PC-9 (cell line): ENCODE measurements around the gene MAPK8IP3. TPM values are rescaled to one million over a fixed set of nuclear protein-coding genes. Genes with fewer than 3 reads are reported as not detected.

ENCODE experiments used
- BruUV-seq: library from RNA; stranded (reverse); fragments of 400-500 nt; replicated peaks from 2 replicates; lab custom pipeline; 2021; lab: Mats Ljungman, UMichigan
- CTCF ChIA-PET: fragments of 300-600 bp; sonication (Branson Sonifier 250); formaldehyde crosslinking; loops from one replicate; lab custom pipeline; 2022; ENCODE audit warnings: antibody characterized with exemption; lab: Charles Lee
- POLR2A ChIA-PET: fragments of 300-600 bp; sonication (Branson Sonifier 250); formaldehyde crosslinking; loops from one replicate; lab custom pipeline; 2022; ENCODE audit warnings: antibody characterized with exemption; ENCODE audit not compliant: unreplicated experiment; lab: Charles Lee
- DNase-seq, 2 experiments: peaks; one replicate each; pipeline versions ENCODE4 v3.0.0 to v3.0.0-alpha.2; 2015 to 2022; ENCODE audit warnings: mixed read lengths in 1 of 2
- H2AFZ ChIP-seq: fragments of 200-600 bp; sonication (generic); 2 replicates; pipeline ENCODE4 v1.8.1; 2017; ENCODE audit warnings: antibody characterized with exemption
- H3F3A ChIP-seq: fragments of 200-600 bp; sonication (generic); 2 replicates; pipeline ENCODE4 v1.8.1; 2017; ENCODE audit warnings: antibody characterized with exemption, mild to moderate bottlenecking, low read depth; ENCODE audit not compliant: insufficient read depth
- H3K27ac ChIP-seq: fragments of 200-600 bp; sonication (generic); 2 replicates; pipeline ENCODE4 v1.6.1; 2016; ENCODE audit warnings: mixed run types
- H3K27me3 ChIP-seq: fragments of 200-600 bp; sonication (generic); 2 replicates; pipeline ENCODE4 v1.6.1; 2016; ENCODE audit warnings: low read depth, mixed run types; ENCODE audit not compliant: insufficient read depth
- H3K36me3 ChIP-seq: fragments of 200-600 bp; sonication (generic); 2 replicates; pipeline ENCODE4 v1.6.1; 2016; ENCODE audit warnings: low read depth, mixed run types
- H3K4me1 ChIP-seq: fragments of 200-600 bp; sonication (generic); replicated peaks from 2 replicates; pipeline ENCODE4 v1.6.1; 2016; ENCODE audit warnings: mixed run types; ENCODE audit not compliant: insufficient read depth
- H3K4me2 ChIP-seq: fragments of 200-600 bp; sonication (generic); 2 replicates; pipeline ENCODE4 v1.6.1; 2017; ENCODE audit warnings: mixed run types
- H3K4me3 ChIP-seq: fragments of 200-600 bp; sonication (generic); 2 replicates; pipeline ENCODE4 v1.6.1; 2016; ENCODE audit warnings: mixed run types
- H3K79me2 ChIP-seq: fragments of 200-600 bp; sonication (generic); 2 replicates; pipeline ENCODE4 v1.6.1; 2017; ENCODE audit warnings: low read depth, mixed run types
- H3K9me2 ChIP-seq: fragments of 200-600 bp; sonication (generic); 2 replicates; pipeline ENCODE4 v1.8.1; 2017; ENCODE audit warnings: mild to moderate bottlenecking; ENCODE audit not compliant: insufficient read depth
- H3K9me3 ChIP-seq: fragments of 200-600 bp; sonication (generic); 2 replicates; pipeline ENCODE4 v1.8.1; 2016; ENCODE audit warnings: low read depth; ENCODE audit not compliant: insufficient read depth
- H4K20me1 ChIP-seq: fragments of 200-600 bp; sonication (generic); 2 replicates; pipeline ENCODE4 v1.8.1; 2017; ENCODE audit not compliant: insufficient read depth
- EZH2 ChIP-seq: fragments of 200-600 bp; sonication (generic); IDR thresholded peaks from 2 replicates; pipeline ENCODE4 v1.8.0; 2017; ENCODE audit warnings: antibody characterized with exemption, low read depth
- intact Hi-C: fragments of 100-400 bp; cut with micrococcal nuclease; formaldehyde crosslinking; loops from one replicate; pipeline ENCODE4 v1.10.0; 2022; ENCODE audit not compliant: unreplicated experiment
- total RNA-seq: library from RNA; stranded (reverse); gene quantifications from 2 replicates; pipeline ENCODE4 v1.2.3, GENCODE V29; 2021
- TF ChIP-seq, protein P1 (sequence below): fragments of 200-600 bp; sonication (generic); conservative IDR thresholded peaks from 2 replicates; pipeline ENCODE4 v1.6.1; 2017; ENCODE audit warnings: mixed run types, antibody characterized with exemption, mild to moderate bottlenecking, moderate library complexity

The MAPK8IP3 gene
- total RNA-seq, 1 experiment from 2014 or later, result 125 TPM

DNA sequence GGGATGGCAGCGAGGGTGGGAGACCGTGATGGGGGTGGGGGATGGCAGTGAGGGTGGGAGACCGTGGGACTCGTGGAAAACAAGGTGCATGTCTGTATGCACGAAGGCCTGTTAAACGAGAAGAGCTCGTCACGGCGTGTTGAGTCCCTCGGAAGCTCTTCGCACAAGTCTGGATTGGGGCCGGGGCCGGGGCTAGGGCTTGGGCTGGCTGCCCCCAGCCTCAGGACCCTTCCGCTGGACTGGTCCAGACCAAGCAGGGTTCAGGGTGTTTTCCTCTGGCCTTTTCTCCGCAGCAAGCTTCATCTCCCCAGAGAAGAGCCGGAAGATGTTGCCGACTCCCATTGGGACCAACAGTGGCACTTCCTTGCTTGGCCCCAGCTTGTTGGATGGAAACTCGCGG lies 35.6 kb upstream of the MAPK8IP3 start:
- Histone ChIP-seq H3F3A (no peaks in the 10 kb centered on the region), H3K4me2 (no peak overlapping the region), H3K27me3 (no peaks in the 10 kb centered on the region), H2AFZ (no peak overlapping the region), H3K79me2 (no peaks in the 10 kb centered on the region), H3K36me3 (0 out of 2 replicates have a peak, but pooled peaks cover 5% of the 10 kb centered on the region), H3K9me3 (no peaks in the 10 kb centered on the region), H4K20me1 (no peaks in the 10 kb centered on the region), H3K4me3 (no peak overlapping the region), H3K4me1 (0 out of 2 replicates have a peak, but pooled peaks cover 4% of the 10 kb centered on the region), H3K9me2 (no peaks in the 10 kb centered on the region), H3K27ac (no peak overlapping the region)
- no peak for DNase-seq
- ChIA-PET CTCF (interaction anchor here (0.6 kb wide), 1 partner anchor 301 kb away, joined by 12 read pairs; no protein-coding TSS in a partner anchor), POLR2A (no interaction called here)
- TF ChIP-seq EZH2, result no peak
- TF ChIP-seq, protein P1, sequence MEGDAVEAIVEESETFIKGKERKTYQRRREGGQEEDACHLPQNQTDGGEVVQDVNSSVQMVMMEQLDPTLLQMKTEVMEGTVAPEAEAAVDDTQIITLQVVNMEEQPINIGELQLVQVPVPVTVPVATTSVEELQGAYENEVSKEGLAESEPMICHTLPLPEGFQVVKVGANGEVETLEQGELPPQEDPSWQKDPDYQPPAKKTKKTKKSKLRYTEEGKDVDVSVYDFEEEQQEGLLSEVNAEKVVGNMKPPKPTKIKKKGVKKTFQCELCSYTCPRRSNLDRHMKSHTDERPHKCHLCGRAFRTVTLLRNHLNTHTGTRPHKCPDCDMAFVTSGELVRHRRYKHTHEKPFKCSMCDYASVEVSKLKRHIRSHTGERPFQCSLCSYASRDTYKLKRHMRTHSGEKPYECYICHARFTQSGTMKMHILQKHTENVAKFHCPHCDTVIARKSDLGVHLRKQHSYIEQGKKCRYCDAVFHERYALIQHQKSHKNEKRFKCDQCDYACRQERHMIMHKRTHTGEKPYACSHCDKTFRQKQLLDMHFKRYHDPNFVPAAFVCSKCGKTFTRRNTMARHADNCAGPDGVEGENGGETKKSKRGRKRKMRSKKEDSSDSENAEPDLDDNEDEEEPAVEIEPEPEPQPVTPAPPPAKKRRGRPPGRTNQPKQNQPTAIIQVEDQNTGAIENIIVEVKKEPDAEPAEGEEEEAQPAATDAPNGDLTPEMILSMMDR, result no peak
- no TSS peak for BruUV-seq
- intact Hi-C loops, result no loop called here

DNA sequence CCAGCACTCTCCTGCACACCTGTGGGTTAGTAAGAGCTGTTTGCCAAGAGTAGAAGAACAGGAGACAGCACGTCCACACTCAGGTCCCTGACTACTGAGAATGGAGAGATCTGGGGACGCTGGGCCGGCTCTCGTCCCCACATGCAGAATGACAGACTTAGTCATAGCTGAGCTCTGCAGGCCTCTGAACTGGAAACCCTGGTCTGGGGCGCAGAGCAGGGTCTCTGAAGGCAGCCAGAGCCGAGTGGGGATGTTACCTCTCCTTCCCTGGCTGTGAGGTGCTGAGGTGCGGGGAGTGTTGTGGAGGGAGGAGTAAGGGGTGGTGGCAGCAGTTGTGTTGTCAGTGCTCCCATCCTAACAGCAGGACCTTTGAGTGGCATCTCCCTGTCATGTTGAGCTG lies 35.1 kb upstream of the MAPK8IP3 start:
- no peaks in the 10 kb centered on the region for H4K20me1 ChIP-seq
- 0 out of 2 replicates have a peak, but pooled peaks cover 4% of the 10 kb centered on the region for H3K4me1 ChIP-seq
- CTCF ChIA-PET, result no interaction called here
- no peaks in the 10 kb centered on the region for H3K9me3 ChIP-seq
- no peak overlapping the region for H3K4me2 ChIP-seq
- no peaks in the 10 kb centered on the region for H3K27me3 ChIP-seq
- H3K4me3 ChIP-seq, result no peak overlapping the region
- intact Hi-C loops, result no loop called here
- no peak for DNase-seq
- H3F3A ChIP-seq, result peaks cover 3% of the 10 kb centered on the region
- H3K79me2 ChIP-seq, result no peaks in the 10 kb centered on the region
- POLR2A ChIA-PET, result no interaction called here
- 0 out of 2 replicates have a peak, but pooled peaks cover 5% of the 10 kb centered on the region for H3K36me3 ChIP-seq
- TF ChIP-seq, protein P1, result no peak
- TF ChIP-seq EZH2, result no peak
- H3K27ac ChIP-seq, result no peak overlapping the region
- no peaks in the 10 kb centered on the region for H3K9me2 ChIP-seq
- no peak overlapping the region for H2AFZ ChIP-seq
- BruUV-seq, result no TSS peak

DNA sequence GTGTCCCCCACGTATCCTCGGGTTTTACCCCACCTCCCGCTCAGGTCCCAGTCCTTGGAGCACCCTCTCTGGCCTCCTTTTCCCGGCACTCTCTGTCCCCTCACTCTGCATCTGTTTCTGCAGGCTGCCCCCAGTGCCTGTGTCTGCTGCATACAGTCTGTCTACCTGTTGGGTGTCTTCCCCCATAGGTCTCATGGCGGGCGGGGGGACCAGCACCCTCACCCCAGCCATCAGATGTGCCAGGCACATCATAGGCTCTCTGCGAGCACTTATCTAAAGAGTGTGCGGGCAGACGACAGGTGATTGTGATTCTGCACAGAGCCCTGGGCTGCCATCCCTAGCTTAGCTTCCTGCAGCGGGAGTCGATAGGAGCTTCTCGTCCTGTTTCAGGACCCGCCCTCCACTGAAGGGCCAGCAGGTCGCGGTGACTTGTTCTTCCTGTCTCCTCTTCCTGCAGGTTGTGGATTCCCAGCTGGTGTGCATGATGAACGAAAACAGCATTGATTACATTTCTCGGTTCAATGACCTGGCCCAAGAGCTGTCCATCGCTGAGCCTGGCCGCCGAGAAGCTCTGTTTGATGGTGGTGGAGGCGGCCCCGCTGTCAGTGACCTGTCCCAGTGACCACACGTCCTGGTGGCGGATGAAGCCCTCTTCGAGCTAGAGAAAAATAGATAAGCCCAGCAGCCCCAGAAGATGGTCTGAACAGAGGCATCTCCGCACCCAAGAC lies 32.4 kb upstream of the MAPK8IP3 start:
- Histone ChIP-seq H3K9me3 (no peaks in the 10 kb centered on the region), H3K4me1 (peaks cover 4% of the 10 kb centered on the region; the same call in 1 of the 2 replicates), H3K27ac (no peak overlapping the region), H2AFZ (no peak overlapping the region), H3K79me2 (peaks cover 3% of the 10 kb centered on the region), H4K20me1 (no peaks in the 10 kb centered on the region), H3K9me2 (no peaks in the 10 kb centered on the region), H3K27me3 (no peaks in the 10 kb centered on the region), H3K4me2 (no peak overlapping the region), H3F3A (peaks cover 6% of the 10 kb centered on the region), H3K36me3 (no peaks in the 10 kb centered on the region), H3K4me3 (no peak overlapping the region)
- no peak for DNase-seq
- ChIA-PET POLR2A (interaction anchor here (0.7 kb wide), 1 partner anchor 18 kb away, joined by 4 read pairs; no protein-coding TSS in a partner anchor), CTCF (no interaction called here)
- intact Hi-C loops, result no loop called here
- TF ChIP-seq, protein P1, result no peak
- TF ChIP-seq EZH2, result no peak
- BruUV-seq, result no TSS peak
